ENCODE data around the gene MPC1L. TPM values are rescaled to one million over a fixed set of nuclear protein-coding genes. Genes with fewer than 3 reads are reported as not detected.

MPC1L gene
- total and polyA plus RNA-seq, 9 of the 15 experiments (the other 6 are each of a cell fraction or from before 2014, with no cell fraction given), result not detected

DNA sequence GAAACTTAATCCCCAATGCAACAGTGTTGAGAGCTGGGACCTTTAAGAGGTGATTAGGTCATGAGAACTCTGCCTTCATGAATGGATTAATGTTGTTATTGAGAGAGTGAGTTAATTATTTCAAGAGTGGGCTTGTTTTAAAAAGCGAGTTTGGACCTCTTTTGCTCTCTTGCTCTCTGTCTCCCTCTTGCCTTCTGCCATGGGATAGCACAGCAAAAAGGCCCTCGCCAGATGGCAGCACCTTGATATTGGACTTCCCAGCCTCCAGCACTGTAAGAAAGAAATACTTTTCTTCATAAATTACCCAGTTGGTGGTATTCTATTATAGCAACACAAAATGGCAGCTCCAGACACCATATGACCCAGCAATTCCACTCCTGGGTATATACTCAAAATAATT lies 49.5 kb upstream of the MPC1L start (continued):
- TF ChIP-seq, protein P1, sequence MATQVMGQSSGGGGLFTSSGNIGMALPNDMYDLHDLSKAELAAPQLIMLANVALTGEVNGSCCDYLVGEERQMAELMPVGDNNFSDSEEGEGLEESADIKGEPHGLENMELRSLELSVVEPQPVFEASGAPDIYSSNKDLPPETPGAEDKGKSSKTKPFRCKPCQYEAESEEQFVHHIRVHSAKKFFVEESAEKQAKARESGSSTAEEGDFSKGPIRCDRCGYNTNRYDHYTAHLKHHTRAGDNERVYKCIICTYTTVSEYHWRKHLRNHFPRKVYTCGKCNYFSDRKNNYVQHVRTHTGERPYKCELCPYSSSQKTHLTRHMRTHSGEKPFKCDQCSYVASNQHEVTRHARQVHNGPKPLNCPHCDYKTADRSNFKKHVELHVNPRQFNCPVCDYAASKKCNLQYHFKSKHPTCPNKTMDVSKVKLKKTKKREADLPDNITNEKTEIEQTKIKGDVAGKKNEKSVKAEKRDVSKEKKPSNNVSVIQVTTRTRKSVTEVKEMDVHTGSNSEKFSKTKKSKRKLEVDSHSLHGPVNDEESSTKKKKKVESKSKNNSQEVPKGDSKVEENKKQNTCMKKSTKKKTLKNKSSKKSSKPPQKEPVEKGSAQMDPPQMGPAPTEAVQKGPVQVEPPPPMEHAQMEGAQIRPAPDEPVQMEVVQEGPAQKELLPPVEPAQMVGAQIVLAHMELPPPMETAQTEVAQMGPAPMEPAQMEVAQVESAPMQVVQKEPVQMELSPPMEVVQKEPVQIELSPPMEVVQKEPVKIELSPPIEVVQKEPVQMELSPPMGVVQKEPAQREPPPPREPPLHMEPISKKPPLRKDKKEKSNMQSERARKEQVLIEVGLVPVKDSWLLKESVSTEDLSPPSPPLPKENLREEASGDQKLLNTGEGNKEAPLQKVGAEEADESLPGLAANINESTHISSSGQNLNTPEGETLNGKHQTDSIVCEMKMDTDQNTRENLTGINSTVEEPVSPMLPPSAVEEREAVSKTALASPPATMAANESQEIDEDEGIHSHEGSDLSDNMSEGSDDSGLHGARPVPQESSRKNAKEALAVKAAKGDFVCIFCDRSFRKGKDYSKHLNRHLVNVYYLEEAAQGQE (IDR thresholded peaks at IDR 0.05; ENCODE audit: borderline replicate concordance), result peak; percentile 32; the same call in 1 of the 2 replicates
- TF ChIP-seq, protein P1 (CRISPR knock-in tag; IDR thresholded peaks at IDR 0.05; ENCODE audit: low read depth), result no peak
- TF ChIP-seq, protein P2, sequence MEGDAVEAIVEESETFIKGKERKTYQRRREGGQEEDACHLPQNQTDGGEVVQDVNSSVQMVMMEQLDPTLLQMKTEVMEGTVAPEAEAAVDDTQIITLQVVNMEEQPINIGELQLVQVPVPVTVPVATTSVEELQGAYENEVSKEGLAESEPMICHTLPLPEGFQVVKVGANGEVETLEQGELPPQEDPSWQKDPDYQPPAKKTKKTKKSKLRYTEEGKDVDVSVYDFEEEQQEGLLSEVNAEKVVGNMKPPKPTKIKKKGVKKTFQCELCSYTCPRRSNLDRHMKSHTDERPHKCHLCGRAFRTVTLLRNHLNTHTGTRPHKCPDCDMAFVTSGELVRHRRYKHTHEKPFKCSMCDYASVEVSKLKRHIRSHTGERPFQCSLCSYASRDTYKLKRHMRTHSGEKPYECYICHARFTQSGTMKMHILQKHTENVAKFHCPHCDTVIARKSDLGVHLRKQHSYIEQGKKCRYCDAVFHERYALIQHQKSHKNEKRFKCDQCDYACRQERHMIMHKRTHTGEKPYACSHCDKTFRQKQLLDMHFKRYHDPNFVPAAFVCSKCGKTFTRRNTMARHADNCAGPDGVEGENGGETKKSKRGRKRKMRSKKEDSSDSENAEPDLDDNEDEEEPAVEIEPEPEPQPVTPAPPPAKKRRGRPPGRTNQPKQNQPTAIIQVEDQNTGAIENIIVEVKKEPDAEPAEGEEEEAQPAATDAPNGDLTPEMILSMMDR (IDR thresholded peaks at IDR 0.05 in 2 of 3, conservative IDR thresholded peaks at IDR 0.05 in 1 of 3; ENCODE audit: insufficient read depth in 2 of 3, low read depth in 1 of 3, low read length in 3 of 3), result peak; percentile 83 to 99 (median 99)
- TF ChIP-seq, protein P3, sequence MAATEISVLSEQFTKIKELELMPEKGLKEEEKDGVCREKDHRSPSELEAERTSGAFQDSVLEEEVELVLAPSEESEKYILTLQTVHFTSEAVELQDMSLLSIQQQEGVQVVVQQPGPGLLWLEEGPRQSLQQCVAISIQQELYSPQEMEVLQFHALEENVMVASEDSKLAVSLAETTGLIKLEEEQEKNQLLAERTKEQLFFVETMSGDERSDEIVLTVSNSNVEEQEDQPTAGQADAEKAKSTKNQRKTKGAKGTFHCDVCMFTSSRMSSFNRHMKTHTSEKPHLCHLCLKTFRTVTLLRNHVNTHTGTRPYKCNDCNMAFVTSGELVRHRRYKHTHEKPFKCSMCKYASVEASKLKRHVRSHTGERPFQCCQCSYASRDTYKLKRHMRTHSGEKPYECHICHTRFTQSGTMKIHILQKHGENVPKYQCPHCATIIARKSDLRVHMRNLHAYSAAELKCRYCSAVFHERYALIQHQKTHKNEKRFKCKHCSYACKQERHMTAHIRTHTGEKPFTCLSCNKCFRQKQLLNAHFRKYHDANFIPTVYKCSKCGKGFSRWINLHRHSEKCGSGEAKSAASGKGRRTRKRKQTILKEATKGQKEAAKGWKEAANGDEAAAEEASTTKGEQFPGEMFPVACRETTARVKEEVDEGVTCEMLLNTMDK (IDR thresholded peaks at IDR 0.05; ENCODE audit: borderline replicate concordance, insufficient read depth, low read depth, low read length, poor library complexity, severe bottlenecking), result peak; percentile 29
- TF ChIP-seq ELF2 (CRISPR knock-in tag; IDR thresholded peaks at IDR 0.05) (no peak), TEAD4 (IDR thresholded peaks at IDR 0.05; ENCODE audit: low read length) (peak; percentile 25; the same call in 1 of the 2 replicates), TEAD4 (CRISPR knock-in tag; IDR thresholded peaks at IDR 0.05; ENCODE audit: borderline replicate concordance) (no peak)
